ENCODE measurements around the gene ITGB2. TPM values are rescaled to one million over a fixed set of nuclear protein-coding genes. Genes with fewer than 3 reads are reported as not detected.

Gene ITGB2
- total RNA-seq, 1 experiment from 2014 or later, result 1.4 TPM

DNA sequence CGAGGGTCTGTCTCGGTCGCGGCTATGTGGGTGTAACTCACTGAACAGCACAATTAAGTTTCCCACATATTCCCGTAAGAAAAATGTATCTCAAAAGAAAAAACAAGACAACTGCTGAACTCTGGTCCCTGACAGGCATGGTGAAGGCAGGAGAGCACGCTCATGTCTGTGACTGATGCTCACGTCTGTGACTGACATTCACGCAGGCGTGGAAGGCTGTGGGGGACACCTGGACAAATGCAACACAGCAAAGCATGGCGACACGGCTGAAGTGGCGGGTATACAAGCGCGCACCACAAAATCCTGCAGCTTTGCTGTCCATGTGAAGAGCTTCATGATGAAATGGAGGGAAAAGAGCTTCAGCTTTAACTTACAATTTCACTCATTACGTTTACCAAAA is 53.2 kb downstream of the ITGB2 start:
- H3K36me3 ChIP-seq (replicated peaks; ENCODE audit: control insufficient read depth, insufficient read depth, low read length), result peaks cover 8% of the 10 kb centered on the region
- H3K4me3 ChIP-seq (ENCODE audit: insufficient read depth, low read depth, low read length), result no peak overlapping the region
- DNase-seq, result no peak
- no peaks in the 10 kb centered on the region for H3K27me3 ChIP-seq (ENCODE audit: control insufficient read depth, insufficient read depth, low read length)

DNA sequence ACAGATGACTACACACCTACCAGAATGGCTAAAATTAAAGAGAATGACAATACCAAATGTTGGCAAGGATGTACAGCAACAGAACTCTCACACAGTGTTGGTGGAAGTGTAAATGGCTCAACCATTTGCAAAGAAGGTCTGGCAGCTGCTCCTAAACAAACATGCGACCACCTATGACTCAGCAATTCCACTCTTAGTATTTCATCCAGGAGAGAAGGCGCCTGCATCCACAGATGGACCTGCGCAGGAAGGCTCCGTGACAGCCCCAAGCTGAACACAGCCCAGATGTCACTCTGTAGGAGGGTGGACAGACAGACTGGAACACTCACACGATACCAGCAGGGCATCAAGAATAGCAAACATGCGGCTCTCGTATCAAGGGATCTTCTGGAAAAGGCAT is 53.9 kb downstream of the ITGB2 start:
- Histone ChIP-seq H3K27me3 (ENCODE audit: control insufficient read depth, insufficient read depth, low read length) (no peaks in the 10 kb centered on the region), H3K36me3 (replicated peaks; ENCODE audit: control insufficient read depth, insufficient read depth, low read length) (peaks cover 8% of the 10 kb centered on the region), H3K4me3 (ENCODE audit: insufficient read depth, low read depth, low read length) (no peak overlapping the region)
- no peak for DNase-seq

DNA sequence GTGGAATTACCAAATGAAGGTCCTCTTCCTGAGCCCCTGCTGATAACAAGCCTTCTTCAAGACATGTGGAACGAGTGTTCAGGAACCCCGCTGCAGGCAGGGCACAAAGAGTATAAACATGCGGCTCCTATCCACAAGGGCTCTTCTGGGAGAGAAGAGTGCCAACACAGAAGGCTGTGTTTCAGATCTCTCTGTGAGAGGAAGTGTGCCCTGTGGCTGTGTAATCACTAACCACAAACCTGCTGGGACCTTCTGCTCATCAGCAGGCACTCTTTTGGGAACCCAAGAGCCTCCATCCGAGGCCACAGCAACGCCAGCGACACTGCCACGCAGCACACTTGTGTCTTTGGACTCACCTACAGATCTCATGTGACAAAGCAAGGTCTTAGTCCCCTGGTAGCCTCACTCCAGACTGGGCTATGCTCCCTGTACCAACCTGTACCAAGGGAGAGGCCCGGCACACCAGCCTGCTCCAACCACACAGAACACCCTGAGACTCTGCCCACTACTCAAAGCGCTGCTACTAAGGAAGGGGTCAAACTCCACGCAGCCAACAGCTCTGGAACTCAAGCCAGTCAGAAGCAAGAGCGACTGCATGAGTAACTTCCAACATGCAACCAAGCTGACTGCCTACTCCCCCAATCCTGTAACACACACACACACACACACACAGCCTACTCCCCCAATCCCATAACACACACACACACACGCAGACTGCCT is 55.0 kb downstream of the ITGB2 start:
- no peak overlapping the region for H3K4me3 ChIP-seq (ENCODE audit: insufficient read depth, low read depth, low read length)
- no peak for DNase-seq
- H3K36me3 ChIP-seq (replicated peaks; ENCODE audit: control insufficient read depth, insufficient read depth, low read length), result peaks cover 10% of the 10 kb centered on the region
- no peaks in the 10 kb centered on the region for H3K27me3 ChIP-seq (ENCODE audit: control insufficient read depth, insufficient read depth, low read length)

DNA sequence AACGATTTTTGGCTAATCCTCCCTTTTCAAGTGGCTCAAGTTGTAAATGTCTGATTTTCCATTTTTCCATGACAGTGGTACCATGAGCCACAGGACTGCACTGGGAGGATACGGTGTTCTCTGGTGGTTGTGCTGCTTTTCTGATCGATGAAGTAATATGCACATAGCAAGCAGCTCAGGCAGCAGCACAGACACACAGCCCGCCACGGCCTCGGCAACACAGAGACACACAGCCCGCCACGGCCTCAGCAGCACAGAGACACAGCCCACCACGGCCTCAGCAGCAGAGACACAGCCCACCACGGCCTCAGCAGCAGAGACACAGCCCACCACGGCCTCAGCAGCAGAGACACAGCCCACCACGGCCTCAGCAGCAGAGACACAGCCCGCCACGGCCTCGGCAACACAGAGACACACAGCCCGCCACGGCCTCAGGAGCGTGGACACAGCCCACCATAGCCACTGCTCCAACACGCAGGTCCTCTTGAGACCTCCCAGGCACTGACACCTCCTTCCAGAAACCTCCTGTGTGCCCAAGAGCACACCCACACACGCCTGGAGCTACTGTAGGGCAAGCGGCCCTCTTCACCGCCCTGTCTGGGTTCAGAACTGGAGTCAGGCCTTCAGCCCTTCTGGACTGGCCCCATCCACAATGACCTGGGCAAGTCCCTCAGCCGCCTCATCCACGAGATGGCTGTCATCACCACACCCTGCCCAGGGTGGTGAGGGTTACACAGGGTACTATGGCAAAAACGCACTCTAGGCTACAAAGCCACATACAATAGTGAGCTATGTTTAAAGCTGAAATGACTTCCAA is 57.6 kb downstream of the ITGB2 start:
- no peak for DNase-seq
- H3K36me3 ChIP-seq (replicated peaks; ENCODE audit: control insufficient read depth, insufficient read depth, low read length), result peaks cover 20% of the 10 kb centered on the region
- H3K4me3 ChIP-seq (ENCODE audit: insufficient read depth, low read depth, low read length), result no peak overlapping the region

DNA sequence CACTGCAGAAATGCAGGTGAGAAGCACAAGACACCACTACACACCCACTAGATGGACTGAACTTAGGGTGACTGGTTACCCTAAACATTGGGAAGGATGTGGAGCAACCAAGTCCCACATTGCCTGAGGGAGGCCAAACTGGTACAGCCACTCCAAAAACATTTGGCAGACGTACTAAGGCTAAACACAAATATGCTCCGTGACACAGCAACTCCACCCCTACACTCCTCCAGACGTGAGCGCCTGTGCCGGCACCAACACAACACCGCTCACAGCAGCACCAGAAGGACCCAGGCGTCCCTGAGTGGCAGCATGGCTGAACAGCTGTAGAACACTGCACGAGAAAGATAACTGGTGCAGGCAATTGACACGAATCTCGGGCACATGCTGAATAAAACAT is 61.9 kb downstream of the ITGB2 start:
- H3K27me3 ChIP-seq (ENCODE audit: control insufficient read depth, insufficient read depth, low read length), result no peaks in the 10 kb centered on the region
- no peak overlapping the region for H3K4me3 ChIP-seq (ENCODE audit: insufficient read depth, low read depth, low read length)
- H3K36me3 ChIP-seq (replicated peaks; ENCODE audit: control insufficient read depth, insufficient read depth, low read length), result peaks cover 24% of the 10 kb centered on the region
- no peak for DNase-seq

More for the DNA sequence above, 57.6 kb downstream of the ITGB2 start:
- no peaks in the 10 kb centered on the region for H3K27me3 ChIP-seq (ENCODE audit: control insufficient read depth, insufficient read depth, low read length)

DNA sequence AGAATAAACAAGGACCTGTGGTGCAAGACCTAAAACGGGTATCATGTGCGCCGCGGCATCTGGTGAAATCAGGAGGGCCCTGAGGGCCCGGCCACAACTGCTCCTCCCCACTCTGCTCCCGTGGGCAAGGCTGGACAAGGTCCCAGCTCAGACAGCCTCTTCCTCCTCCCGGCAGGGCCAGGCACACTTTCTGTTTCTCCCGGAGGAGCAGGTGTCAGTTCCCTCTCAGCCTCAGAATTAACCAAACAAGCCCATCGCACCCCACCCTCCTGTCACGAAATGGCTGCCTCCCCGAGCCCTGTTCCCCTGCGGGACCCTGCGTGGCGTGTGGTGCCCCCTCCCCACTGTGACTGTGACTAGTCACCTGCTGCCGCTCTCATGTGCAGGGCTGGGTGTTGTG is 62.4 kb downstream of the ITGB2 start:
- H3K36me3 ChIP-seq (replicated peaks; ENCODE audit: control insufficient read depth, insufficient read depth, low read length), result peaks cover 25% of the 10 kb centered on the region

DNA sequence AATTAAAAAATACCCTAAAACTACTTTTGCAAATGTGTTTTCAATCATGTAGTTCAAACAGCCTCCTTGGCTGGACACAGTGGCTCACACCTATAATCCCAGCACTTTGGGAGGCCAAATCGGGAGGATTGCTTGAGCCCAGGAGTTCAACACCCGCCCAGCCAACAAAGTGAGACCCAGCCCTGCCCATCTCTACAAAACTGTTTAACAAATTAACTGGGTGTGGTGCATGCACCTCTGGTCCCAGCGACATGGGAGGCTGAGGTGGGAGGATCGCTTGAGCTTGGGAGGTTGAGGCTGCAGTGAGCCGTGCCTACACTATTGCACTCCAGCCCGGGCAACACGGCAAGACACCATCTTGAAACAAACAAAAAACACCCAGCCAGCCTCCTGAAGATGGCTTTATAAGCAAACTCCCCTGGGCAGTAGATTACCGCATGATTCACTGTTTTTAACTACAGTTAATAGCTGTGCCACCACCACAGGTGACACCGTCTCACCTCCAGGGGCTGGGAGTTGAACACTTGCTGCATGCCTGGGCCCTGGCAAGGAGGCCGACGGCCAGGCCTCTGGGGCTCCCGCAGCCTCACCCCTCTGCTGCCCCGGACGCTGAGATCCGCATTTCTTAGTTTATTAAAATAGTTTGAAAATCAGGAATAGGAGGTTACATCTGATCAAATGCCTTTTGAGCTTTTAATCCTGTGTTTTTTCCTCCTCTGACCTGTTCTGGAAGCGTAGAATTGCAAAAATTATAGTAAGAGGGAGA is 63.4 kb downstream of the ITGB2 start:
- H3K27me3 ChIP-seq (ENCODE audit: control insufficient read depth, insufficient read depth, low read length), result no peaks in the 10 kb centered on the region
- no peak overlapping the region for H3K4me3 ChIP-seq (ENCODE audit: insufficient read depth, low read depth, low read length)
- DNase-seq, result no peak
- peaks cover 25% of the 10 kb centered on the region for H3K36me3 ChIP-seq (replicated peaks; ENCODE audit: control insufficient read depth, insufficient read depth, low read length)

More for the DNA sequence above, 62.4 kb downstream of the ITGB2 start:
- DNase-seq, result no peak
- Histone ChIP-seq H3K27me3 (ENCODE audit: control insufficient read depth, insufficient read depth, low read length) (no peaks in the 10 kb centered on the region), H3K4me3 (ENCODE audit: insufficient read depth, low read depth, low read length) (no peak overlapping the region)

DNA sequence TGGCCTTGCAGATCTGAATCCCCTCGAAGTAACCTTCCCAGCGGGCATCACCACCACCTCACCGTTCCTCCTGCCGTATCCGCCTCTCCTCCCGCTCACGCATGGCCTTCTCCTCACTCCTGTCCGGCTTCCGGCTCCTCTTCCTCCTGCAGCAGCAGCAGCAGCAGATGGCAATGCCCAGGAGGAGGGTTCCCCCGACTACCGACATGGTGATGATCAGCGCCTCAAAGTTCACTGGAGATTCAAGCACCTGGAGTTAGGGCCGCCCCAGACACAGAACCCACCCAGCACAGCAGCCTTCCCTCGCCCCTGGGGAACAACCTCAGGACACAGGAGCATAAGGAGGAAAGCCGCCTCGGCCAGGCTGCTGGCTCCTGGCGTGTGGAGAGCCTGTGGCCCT is 64.6 kb downstream of the ITGB2 start:
- H3K27me3 ChIP-seq (ENCODE audit: control insufficient read depth, insufficient read depth, low read length), result no peaks in the 10 kb centered on the region
- H3K36me3 ChIP-seq (replicated peaks; ENCODE audit: control insufficient read depth, insufficient read depth, low read length), result peaks cover 26% of the 10 kb centered on the region
- DNase-seq, result no peak
- H3K4me3 ChIP-seq (ENCODE audit: insufficient read depth, low read depth, low read length), result no peak overlapping the region

DNA sequence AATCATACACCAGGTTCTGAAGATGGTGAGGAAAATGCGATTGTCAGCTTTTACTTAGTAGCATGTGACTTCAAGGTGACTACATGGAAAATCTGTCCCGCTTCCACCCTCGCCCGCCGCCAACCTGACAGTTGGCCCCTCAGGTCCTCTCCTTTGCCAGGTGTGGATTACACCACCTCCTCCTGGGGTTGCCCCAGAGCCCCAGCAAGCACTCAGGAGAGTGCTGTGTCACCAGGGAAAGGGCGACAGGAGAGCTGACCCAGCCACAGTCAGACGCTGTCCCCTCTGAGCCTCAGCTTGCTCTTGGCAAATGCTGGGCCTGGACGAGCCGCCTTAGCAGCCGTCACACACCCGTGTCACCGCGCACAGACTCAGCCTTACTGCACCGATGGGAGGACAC is 65.1 kb downstream of the ITGB2 start:
- Histone ChIP-seq H3K36me3 (replicated peaks; ENCODE audit: control insufficient read depth, insufficient read depth, low read length) (peaks cover 28% of the 10 kb centered on the region), H3K27me3 (ENCODE audit: control insufficient read depth, insufficient read depth, low read length) (no peaks in the 10 kb centered on the region), H3K4me3 (ENCODE audit: insufficient read depth, low read depth, low read length) (no peak overlapping the region)
- DNase-seq, result no peak

DNA sequence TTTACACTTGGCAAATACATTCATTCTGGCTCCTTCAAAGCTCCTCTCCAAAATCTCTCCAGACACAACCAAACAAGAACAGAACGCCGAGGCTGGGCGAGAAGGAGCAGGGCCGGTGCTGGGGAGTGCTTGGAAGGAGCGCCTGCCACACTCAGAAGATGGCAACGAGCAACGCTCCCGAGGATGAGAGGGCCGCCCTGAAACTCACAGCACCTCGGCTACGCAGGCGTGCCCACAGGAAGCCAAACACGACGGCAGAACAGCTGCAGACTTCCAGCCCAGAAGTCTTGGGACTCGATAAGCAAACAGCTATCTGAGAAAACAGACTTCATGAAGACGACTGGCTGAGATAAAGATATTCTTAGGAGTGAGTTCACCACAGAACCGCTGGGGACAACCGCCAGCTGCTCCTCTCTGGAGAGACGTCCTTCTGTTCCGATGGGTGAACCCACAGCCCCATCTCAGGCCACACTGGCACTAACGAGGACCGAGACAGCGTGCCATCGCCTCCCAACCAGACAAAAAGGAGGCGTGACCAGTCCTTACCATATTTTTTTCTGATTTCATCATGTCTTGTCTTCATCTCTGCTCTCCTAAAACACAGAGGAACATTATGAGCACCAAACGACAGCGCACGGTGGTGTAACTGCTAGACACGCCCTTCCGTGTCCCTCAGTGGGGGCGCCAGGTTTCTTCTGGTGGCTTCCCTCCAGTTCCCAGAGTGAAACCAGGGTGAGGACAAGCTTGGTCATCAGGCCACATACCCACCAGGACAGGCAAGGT is 65.8 kb downstream of the ITGB2 start:
- Histone ChIP-seq H3K27me3 (ENCODE audit: control insufficient read depth, insufficient read depth, low read length) (no peaks in the 10 kb centered on the region), H3K36me3 (replicated peaks; ENCODE audit: control insufficient read depth, insufficient read depth, low read length) (peaks cover 31% of the 10 kb centered on the region), H3K4me3 (ENCODE audit: insufficient read depth, low read depth, low read length) (no peak overlapping the region)
- no peak for DNase-seq

DNA sequence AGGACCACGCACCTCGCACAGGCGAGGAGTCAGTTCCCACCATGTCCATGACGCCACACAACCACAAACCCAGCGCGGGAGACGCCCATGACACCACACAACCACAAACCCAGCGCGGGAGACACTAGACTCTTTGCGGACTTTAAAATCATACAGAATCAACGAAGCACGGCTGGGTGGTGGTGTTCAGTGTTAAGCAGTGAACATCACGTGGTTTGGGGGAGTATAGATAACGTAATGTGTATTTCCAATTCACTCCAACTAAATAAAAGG is 66.4 kb downstream of the ITGB2 start:
- no peak for DNase-seq
- no peaks in the 10 kb centered on the region for H3K27me3 ChIP-seq (ENCODE audit: control insufficient read depth, insufficient read depth, low read length)
- peaks cover 33% of the 10 kb centered on the region for H3K36me3 ChIP-seq (replicated peaks; ENCODE audit: control insufficient read depth, insufficient read depth, low read length)
- no peak overlapping the region for H3K4me3 ChIP-seq (ENCODE audit: insufficient read depth, low read depth, low read length)

DNA sequence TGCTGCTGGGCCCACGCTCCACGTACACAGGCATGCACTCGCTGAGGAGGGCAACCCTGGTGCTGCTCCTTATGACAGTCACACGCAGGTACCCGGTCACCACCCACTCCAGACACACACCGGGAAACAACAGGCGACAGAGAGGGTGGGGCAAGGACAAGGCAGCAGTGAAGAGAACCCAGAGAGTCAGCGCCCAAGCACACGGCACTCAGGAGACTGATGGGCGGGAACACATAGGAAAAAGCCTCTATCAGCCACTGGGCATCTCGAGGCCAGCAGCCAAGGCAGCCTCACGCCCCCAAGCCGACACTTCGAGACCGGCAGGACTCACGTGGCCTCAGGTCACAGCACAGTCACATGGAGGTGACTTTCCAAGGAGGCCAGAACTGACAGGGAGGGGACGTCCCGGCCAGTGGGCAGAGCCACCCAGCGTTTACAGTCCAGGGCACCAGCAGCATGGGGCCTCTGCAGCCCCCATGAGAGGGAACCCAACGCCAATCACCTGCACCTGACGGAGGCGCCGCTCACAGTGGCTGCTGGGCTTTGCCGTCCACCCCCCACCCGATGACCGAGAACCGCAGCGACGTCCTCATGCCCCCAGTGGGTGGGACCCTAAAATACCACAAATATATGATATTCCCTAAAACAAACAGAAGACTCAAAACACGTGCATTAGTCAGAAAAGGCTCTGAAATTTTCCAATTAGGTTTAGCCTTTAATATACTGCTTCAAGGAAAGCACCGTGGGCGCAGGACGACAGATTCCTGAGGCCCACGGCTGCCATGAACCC is 66.9 kb downstream of the ITGB2 start:
- Histone ChIP-seq H3K4me3 (ENCODE audit: insufficient read depth, low read depth, low read length) (no peak overlapping the region), H3K36me3 (replicated peaks; ENCODE audit: control insufficient read depth, insufficient read depth, low read length) (peaks cover 30% of the 10 kb centered on the region)
- peak; percentile 47 for DNase-seq

DNA sequence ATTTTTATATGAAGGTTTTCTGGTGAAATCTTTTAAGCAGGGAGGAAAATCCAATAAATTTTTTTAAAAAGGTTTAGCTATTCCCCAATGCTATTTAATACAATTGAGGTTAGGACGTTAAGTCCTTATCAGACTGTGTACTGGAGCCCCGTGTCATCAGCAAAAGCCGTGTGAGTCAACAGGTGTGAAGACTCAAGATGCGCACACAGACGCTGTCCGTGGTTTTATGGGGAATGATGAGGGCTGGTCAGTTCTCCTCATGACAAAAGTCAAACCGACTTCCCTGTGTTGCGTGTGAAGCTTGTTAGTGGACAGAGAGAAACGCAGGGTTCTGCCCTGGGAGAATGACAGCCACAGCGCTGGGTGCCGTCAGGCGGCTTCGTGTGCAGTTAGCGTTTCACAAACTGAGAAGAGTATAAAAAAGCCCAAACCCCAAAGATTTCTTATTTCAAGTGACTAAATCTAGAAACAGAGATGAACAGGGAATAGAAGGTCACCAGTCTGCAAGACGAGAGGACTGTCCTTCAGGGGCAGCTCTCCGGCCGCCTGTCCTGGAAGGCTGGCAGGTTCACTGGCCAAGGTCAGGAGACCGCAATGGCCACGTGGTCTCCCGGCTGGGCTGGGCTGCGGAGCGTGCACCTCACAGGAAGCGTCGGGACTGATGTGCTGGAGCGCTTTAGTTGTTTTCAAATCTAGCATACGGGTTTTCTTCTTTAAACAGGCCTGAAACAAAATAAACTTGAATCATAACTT is 69.6 kb downstream of the ITGB2 start:
- DNase-seq, result no peak
- H3K36me3 ChIP-seq (replicated peaks; ENCODE audit: control insufficient read depth, insufficient read depth, low read length), result peaks cover 26% of the 10 kb centered on the region
- H3K4me3 ChIP-seq (ENCODE audit: insufficient read depth, low read depth, low read length), result no peak overlapping the region
- H3K27me3 ChIP-seq (ENCODE audit: control insufficient read depth, insufficient read depth, low read length), result no peaks in the 10 kb centered on the region

More for the DNA sequence above, 66.9 kb downstream of the ITGB2 start:
- H3K27me3 ChIP-seq (ENCODE audit: control insufficient read depth, insufficient read depth, low read length), result no peaks in the 10 kb centered on the region
